GM23248 (cell line): ENCODE measurements around the gene CIDEB. TPM values are rescaled to one million over a fixed set of nuclear protein-coding genes. Genes with fewer than 3 reads are reported as not detected.
A peak's percentile ranks its signal among the peaks of the same experiment; 100 is the strongest.

Experiments used
- DNase-seq: peaks from one replicate; pipeline ENCODE4 v3.0.0-alpha.2; 2015
- H2AFZ ChIP-seq: fragments of 200-600 bp; sonication (generic); 2 replicates; pipeline ENCODE4 v1.6.1; 2016; ENCODE audit warnings: antibody characterized with exemption
- H3F3A ChIP-seq: fragments of 200-600 bp; sonication (generic); 2 replicates; pipeline ENCODE4 v1.6.1; 2016; ENCODE audit warnings: mild to moderate bottlenecking, antibody characterized with exemption, mixed run types; ENCODE audit not compliant: insufficient read depth
- H3K27ac ChIP-seq: fragments of 200-600 bp; sonication (generic); 2 replicates; pipeline ENCODE4 v1.5.1; 2016; ENCODE audit warnings: mild to moderate bottlenecking
- H3K27me3 ChIP-seq: fragments of 200-600 bp; sonication (generic); replicated peaks from 2 replicates; pipeline ENCODE4 v1.6.1; 2016; ENCODE audit warnings: mild to moderate bottlenecking; ENCODE audit not compliant: insufficient read depth
- H3K36me3 ChIP-seq: fragments of 200-600 bp; sonication (generic); 2 replicates; pipeline ENCODE4 v1.6.1; 2016; ENCODE audit warnings: low read depth, mild to moderate bottlenecking
- H3K4me1 ChIP-seq: fragments of 200-600 bp; sonication (generic); 2 replicates; pipeline ENCODE4 v1.6.1; 2016; ENCODE audit warnings: mild to moderate bottlenecking; ENCODE audit not compliant: insufficient read depth
- H3K4me2 ChIP-seq: fragments of 200-600 bp; sonication (generic); one replicate; pipeline ENCODE4 v1.6.1; 2016; ENCODE audit warnings: mild to moderate bottlenecking; ENCODE audit not compliant: unreplicated experiment
- H3K4me3 ChIP-seq: fragments of 200-600 bp; sonication (generic); 2 replicates; pipeline ENCODE4 v1.5.1; 2016; ENCODE audit warnings: mild to moderate bottlenecking
- H3K79me2 ChIP-seq: fragments of 200-600 bp; sonication (generic); 2 replicates; pipeline ENCODE4 v1.6.1; 2016; ENCODE audit warnings: mild to moderate bottlenecking; ENCODE audit not compliant: insufficient read depth
- H3K9ac ChIP-seq: fragments of 200-600 bp; sonication (generic); 2 replicates; pipeline ENCODE4 v1.6.1; 2016; ENCODE audit warnings: mild to moderate bottlenecking
- H3K9me2 ChIP-seq: fragments of 200-600 bp; sonication (generic); 2 replicates; pipeline ENCODE4 v1.6.1; 2016; ENCODE audit warnings: mixed run types, mild to moderate bottlenecking, moderate library complexity; ENCODE audit not compliant: insufficient read depth
- H3K9me3 ChIP-seq: fragments of 200-600 bp; sonication (generic); one replicate; pipeline ENCODE4 v1.6.1; 2017; ENCODE audit warnings: low read depth
- H4K20me1 ChIP-seq: fragments of 200-600 bp; sonication (generic); 2 replicates; pipeline ENCODE4 v1.6.0; 2016; ENCODE audit not compliant: insufficient read depth
- EZH2 ChIP-seq: fragments of 200-600 bp; sonication (generic); IDR thresholded peaks from 2 replicates; pipeline ENCODE4 v1.6.1; 2018; ENCODE audit warnings: antibody characterized with exemption, mild to moderate bottlenecking; ENCODE audit not compliant: insufficient read depth, poor library complexity, severe bottlenecking
- EZH2phosphoT487 ChIP-seq: fragments of 200-600 bp; sonication (generic); IDR thresholded peaks from 2 replicates; pipeline ENCODE4 v1.6.1; 2018; ENCODE audit warnings: antibody characterized with exemption, moderate library complexity, mild to moderate bottlenecking, low read depth; ENCODE audit not compliant: insufficient read depth
- WGBS, 2 experiments: methylation state at CpG; one replicate each; pipeline ENCODE4 v1.1.6; 2015 to 2017; ENCODE audit warnings: low lambda C conversion rate in 2 of 2, low coverage in 1 of 2; ENCODE audit errors: missing lambda C conversion rate in 2 of 2; 5-methylcytosine and 5-hydroxymethylcytosine counted together
- in situ Hi-C: fragments of 300-500 bp; cut with MboI; formaldehyde crosslinking; loops from 2 replicates; pipeline ENCODE4 v1.15.0; 2020
- polyA plus RNA-seq: library from polyadenylated mRNA; unstranded; fragments of >200 nt; fragmentation: Nextera tagmentation; extraction: Ambion mirVana; gene quantifications from 2 replicates; pipeline ENCODE4 v1.2.1, GENCODE V29; 2016
- total RNA-seq: library from RNA; depleted of rRNA; stranded (reverse); fragments of >200 nt; shearing (Covaris generic); gene quantifications from 2 replicates; pipeline ENCODE4 v1.2.3, GENCODE V29; 2014

Gene CIDEB
- total and polyA plus RNA-seq, 2 experiments from 2014 or later, result 1.2 to 2.1 TPM

DNA sequence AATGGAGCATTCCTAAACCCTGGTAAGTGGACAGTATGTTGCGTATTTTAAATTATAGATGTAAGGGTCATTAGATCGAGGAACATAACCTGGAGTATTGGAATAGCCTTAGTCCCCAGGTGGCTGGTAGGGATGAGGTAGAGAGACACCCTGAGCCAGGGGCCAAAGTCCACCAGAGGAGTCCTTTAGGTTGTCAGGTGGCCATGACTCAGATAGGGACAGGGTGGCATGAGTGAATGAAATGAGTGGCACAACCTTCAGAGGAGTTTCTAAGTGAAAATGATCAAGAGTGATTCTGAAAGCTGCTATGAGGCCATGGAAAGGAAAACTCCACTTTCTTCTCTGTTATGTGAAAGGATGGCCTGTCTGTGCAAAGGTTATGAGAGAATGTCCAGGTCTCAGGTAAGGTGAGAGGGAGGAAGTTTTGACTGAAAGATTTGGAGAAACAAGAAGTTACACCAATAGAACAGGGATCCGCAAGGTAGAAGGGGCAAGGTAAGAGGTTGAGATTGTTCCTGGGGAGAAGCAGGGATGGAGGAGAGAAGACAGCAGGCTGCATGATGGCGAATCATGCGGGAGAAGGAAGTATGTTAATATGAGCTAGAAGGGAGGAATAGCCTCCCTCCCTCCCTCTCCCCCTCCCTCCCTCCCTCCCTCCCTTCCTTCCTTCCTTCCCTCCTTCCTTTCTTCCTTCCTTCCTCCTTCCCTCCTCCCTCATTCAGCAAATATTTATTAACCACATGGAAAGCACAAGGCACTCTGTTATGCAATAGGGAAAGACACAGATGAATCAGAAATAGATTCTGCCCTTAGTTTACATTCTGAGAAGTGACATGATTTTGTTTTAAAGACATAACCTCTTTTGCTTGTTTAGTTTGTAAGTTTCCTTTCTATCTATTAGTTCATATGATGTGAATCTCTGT, 46.0 kb upstream of the CIDEB start:
- in situ Hi-C loops, result no loop called here

DNA sequence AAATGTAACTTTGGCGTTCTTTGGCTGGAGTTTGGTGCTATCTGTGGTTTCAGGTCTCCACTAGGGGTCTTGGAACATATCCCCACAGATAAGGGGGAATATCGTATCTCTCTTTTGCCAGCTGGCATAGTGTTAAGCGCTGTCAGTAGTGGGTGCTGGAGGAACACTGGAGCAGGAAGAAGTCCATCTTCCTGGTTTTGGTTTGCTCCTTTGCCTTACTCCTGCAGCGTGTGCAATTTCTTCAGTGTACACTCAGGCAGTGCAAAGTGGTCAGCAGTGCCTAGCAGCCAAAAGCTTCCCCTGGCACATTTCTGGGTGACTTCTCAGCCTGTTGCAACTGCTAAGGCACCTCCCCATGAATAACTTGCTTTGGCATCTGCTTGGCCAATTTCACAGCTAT, 43.7 kb upstream of the CIDEB start:
- no peaks in the 10 kb centered on the region for H3K9me2 ChIP-seq
- H3K9me3 ChIP-seq, result no peaks in the 10 kb centered on the region
- no peak overlapping the region for H3K4me3 ChIP-seq
- H2AFZ ChIP-seq, result no peak overlapping the region
- no peaks in the 10 kb centered on the region for H3K27me3 ChIP-seq
- H3K4me1 ChIP-seq, result peaks cover 25% of the 10 kb centered on the region
- H3K79me2 ChIP-seq, result no peaks in the 10 kb centered on the region
- no peaks in the 10 kb centered on the region for H4K20me1 ChIP-seq
- H3K4me2 ChIP-seq, result peak overlapping the region; percentile 16
- 60 to 65% methylated on average over 4 of the region's 4 CpGs for WGBS, 2 experiments
- in situ Hi-C loops, result no loop called here
- H3K27ac ChIP-seq, result peak overlapping the region; percentile 57
- peak; percentile 89 for DNase-seq
- no peaks in the 10 kb centered on the region for H3K36me3 ChIP-seq
- H3F3A ChIP-seq, result peaks cover 24% of the 10 kb centered on the region
- no peak overlapping the region for H3K9ac ChIP-seq
- no peak for TF ChIP-seq EZH2
- TF ChIP-seq EZH2phosphoT487, result no peak

More for the DNA sequence above, 46.0 kb upstream of the CIDEB start:
- Histone ChIP-seq H4K20me1 (no peaks in the 10 kb centered on the region), H3K4me2 (peak overlapping the region; percentile 38), H3K9me2 (no peaks in the 10 kb centered on the region), H3K36me3 (no peaks in the 10 kb centered on the region), H3F3A (peaks cover 24% of the 10 kb centered on the region), H3K4me1 (peaks cover 25% of the 10 kb centered on the region), H3K4me3 (no peak overlapping the region), H3K9me3 (no peaks in the 10 kb centered on the region), H3K27me3 (no peaks in the 10 kb centered on the region), H3K9ac (peak overlapping the region; percentile 2; the same call in 1 of the 2 replicates), H3K79me2 (no peaks in the 10 kb centered on the region), H2AFZ (no peak overlapping the region), H3K27ac (peak overlapping the region; percentile 68)
- DNase-seq, result peak; percentile 79
- TF ChIP-seq EZH2, result no peak
- TF ChIP-seq EZH2phosphoT487, result no peak
- WGBS, 2 experiments, result 69 to 78% methylated on average over 5 of the region's 5 CpGs

DNA sequence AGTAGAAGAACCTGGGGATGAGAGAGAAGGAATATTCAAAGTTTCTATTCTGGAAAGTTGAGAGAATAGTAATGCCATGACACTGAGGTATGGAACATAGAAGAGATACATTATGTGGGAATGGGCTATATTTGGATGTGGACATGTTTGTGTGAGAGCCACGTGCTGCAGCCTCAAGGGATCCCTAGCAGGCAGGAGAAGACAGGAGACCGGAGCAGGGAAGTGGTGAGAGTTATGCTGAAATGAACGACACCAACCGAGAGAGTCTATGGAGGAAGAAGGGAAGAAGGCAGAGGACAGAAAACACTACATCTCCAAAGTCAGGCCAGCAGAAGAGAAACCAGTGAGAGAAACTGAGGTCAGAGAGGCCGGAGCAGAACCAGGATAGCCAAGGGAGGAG, 42.0 kb upstream of the CIDEB start:
- H3K9me2 ChIP-seq, result no peaks in the 10 kb centered on the region
- TF ChIP-seq EZH2 (no peak), EZH2phosphoT487 (no peak)
- no peaks in the 10 kb centered on the region for H3K9me3 ChIP-seq
- peaks cover 25% of the 10 kb centered on the region for H3K4me1 ChIP-seq
- no peaks in the 10 kb centered on the region for H3K27me3 ChIP-seq
- no peak for DNase-seq
- H3K9ac ChIP-seq, result no peak overlapping the region
- no peak overlapping the region for H3K4me3 ChIP-seq
- H3F3A ChIP-seq, result peaks cover 17% of the 10 kb centered on the region
- H4K20me1 ChIP-seq, result no peaks in the 10 kb centered on the region
- H3K79me2 ChIP-seq, result no peaks in the 10 kb centered on the region
- no peak overlapping the region for H3K27ac ChIP-seq
- H3K36me3 ChIP-seq, result no peaks in the 10 kb centered on the region
- in situ Hi-C loops, result no loop called here
- no peak overlapping the region for H2AFZ ChIP-seq
- no peak overlapping the region for H3K4me2 ChIP-seq
- 76 to 78% methylated on average over 5 of the region's 5 CpGs for whole genome bisulfite sequencing, 2 experiments

DNA sequence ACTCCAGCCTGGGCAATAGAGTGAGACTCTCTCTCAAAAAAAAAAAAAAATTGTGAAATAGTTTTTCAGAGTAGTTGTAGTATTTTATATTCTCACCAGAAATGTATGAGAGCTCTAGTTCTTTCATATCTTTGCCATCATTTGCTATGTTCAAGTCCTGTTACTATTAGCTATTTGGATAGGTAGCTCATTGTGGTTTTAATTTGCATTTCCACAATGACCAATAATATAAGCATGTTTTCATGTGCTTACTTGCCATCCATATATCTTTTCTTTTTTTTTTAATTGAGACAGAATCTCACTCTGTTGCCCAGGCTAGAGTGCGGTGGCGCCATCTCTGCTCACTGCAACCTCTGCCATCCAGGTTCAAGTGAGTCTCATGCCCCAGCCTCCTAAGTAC, 40.4 kb upstream of the CIDEB start:
- no peak overlapping the region for H3K4me3 ChIP-seq
- no peak overlapping the region for H3K27ac ChIP-seq
- 96% methylated on average over 2 of the region's 2 CpGs for WGBS, 2 experiments
- H3K9ac ChIP-seq, result no peak overlapping the region
- H4K20me1 ChIP-seq, result no peaks in the 10 kb centered on the region
- TF ChIP-seq EZH2 (no peak), EZH2phosphoT487 (no peak)
- no peaks in the 10 kb centered on the region for H3K79me2 ChIP-seq
- H3F3A ChIP-seq, result peaks cover 12% of the 10 kb centered on the region
- H3K9me2 ChIP-seq, result no peaks in the 10 kb centered on the region
- no peaks in the 10 kb centered on the region for H3K27me3 ChIP-seq
- H3K36me3 ChIP-seq, result no peaks in the 10 kb centered on the region
- DNase-seq, result no peak
- H3K4me2 ChIP-seq, result no peak overlapping the region
- in situ Hi-C loops, result no loop called here
- no peaks in the 10 kb centered on the region for H3K9me3 ChIP-seq
- H2AFZ ChIP-seq, result no peak overlapping the region
- peaks cover 15% of the 10 kb centered on the region for H3K4me1 ChIP-seq
